HG02763 (cell line): Measurements from ENCODE around the gene PHACTR3.

Source experiments
- ATAC-seq: cut with Tn5 transposase; IDR thresholded peaks from one replicate; pipeline ENCODE4 v1.9.1; 2021; ENCODE audit warnings: mild to moderate bottlenecking, moderate library complexity; ENCODE audit not compliant: unreplicated experiment

Gene PHACTR3

DNA sequence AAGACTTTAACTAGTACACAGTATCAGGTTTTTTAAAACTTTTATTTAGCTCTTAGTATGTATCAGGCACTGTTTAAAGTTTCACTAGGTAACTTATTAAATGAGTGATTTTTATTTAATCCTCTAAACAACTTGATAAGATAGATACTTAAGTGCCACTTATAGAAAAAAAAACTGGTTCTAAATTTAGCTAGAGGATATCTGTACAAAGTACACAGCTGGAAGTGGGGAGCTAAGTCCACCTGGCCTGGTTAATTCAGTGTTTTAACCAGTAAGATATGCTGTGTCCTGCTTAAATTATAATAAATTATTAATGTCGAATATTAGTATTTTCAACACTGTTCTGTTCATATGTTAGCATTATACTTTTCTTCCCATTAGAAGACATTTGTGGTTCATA lies 291.6 kb downstream of the PHACTR3 start:
- no peak for ATAC-seq
